Mononuclear cell (primary cell): ENCODE measurements around the gene POLD3. TPM values are rescaled to one million over a fixed set of nuclear protein-coding genes. Genes with fewer than 3 reads are reported as not detected.

Experiments used
- H3K27me3 ChIP-seq: 2 replicates; pipeline ENCODE4 v1.6.0; 2011; ENCODE audit warnings: low read length, control low read depth; ENCODE audit not compliant: insufficient read depth
- H3K4me1 ChIP-seq: 2 replicates; pipeline ENCODE4 v1.5.1; 2011; ENCODE audit warnings: mild to moderate bottlenecking, low read length, control low read depth; ENCODE audit not compliant: insufficient read depth
- H3K4me3 ChIP-seq: 2 replicates; pipeline ENCODE4 v1.5.1; 2011; ENCODE audit warnings: mild to moderate bottlenecking, low read length, moderate library complexity
- H3K9me3 ChIP-seq: 2 replicates; pipeline ENCODE4 v1.5.1; 2011; ENCODE audit warnings: low read depth, mild to moderate bottlenecking, control low read depth, low read length
- total RNA-seq: library from RNA; depleted of rRNA; stranded (reverse); fragments of >200 nt; gene quantifications from one replicate; pipeline ENCODE4 v1.2.3, GENCODE V29; 2012

Gene POLD3, protein sequence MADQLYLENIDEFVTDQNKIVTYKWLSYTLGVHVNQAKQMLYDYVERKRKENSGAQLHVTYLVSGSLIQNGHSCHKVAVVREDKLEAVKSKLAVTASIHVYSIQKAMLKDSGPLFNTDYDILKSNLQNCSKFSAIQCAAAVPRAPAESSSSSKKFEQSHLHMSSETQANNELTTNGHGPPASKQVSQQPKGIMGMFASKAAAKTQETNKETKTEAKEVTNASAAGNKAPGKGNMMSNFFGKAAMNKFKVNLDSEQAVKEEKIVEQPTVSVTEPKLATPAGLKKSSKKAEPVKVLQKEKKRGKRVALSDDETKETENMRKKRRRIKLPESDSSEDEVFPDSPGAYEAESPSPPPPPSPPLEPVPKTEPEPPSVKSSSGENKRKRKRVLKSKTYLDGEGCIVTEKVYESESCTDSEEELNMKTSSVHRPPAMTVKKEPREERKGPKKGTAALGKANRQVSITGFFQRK
- 5.7 TPM for total RNA-seq

GRCh38 chr11:74592441-74593362 lies at the start of gene POLD3:
TSS of gene POLD3 (plus strand) at chr11:74592582. CDS start at chr11:74592659, 77 bp downstream.
- Histone ChIP-seq H3K4me1 (peaks cover 13% of the 10 kb centered on the region), H3K9me3 (no peaks in the 10 kb centered on the region), H3K27me3 (no peaks in the 10 kb centered on the region), H3K4me3 (peak within 1 kb of the TSS; percentile 95)

DNA sequence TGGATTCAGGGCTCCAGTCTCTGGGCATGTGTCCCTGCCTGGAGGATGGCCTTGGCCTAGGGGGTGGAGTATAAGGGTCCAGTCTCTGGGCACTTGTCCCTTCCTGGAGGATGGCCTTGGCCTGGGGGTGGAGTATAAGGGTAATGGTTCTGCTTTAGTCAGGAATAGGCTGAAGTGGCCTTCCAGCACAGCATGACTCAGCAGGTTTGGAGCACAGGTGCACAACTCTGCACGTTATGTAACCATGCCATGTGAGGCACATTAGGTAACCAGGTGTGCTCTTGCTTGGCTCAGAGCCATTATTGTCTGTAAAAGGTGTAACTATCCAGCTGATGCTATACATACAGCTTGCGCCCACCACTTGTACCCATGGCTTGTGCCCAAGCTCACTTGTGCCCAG lies 48.4 kb upstream of the POLD3 start:
- H3K9me3 ChIP-seq: no peaks in the 10 kb centered on the region
- no peaks in the 10 kb centered on the region for H3K4me1 ChIP-seq
- no peak overlapping the region for H3K4me3 ChIP-seq
- no peaks in the 10 kb centered on the region for H3K27me3 ChIP-seq

- Histone ChIP-seq H3K27me3 (no peaks in the 10 kb centered on the region), H3K9me3 (no peaks in the 10 kb centered on the region), H3K4me1 (no peaks in the 10 kb centered on the region), H3K4me3 (no peak overlapping the region)
These were observed 45.6 kb upstream of the POLD3 start for GRCh38 chr11:74546752-74547151.

- H3K27me3 ChIP-seq: no peaks in the 10 kb centered on the region
- no peaks in the 10 kb centered on the region for H3K9me3 ChIP-seq
- H3K4me1 ChIP-seq: no peaks in the 10 kb centered on the region
- H3K4me3 ChIP-seq: no peak overlapping the region
These were observed 41.2 kb upstream of the POLD3 start for GRCh38 chr11:74550991-74551753.

- H3K9me3 ChIP-seq: no peaks in the 10 kb centered on the region
- H3K4me1 ChIP-seq: no peaks in the 10 kb centered on the region
- no peaks in the 10 kb centered on the region for H3K27me3 ChIP-seq
- H3K4me3 ChIP-seq: no peak overlapping the region
These were observed 40.6 kb upstream of the POLD3 start for GRCh38 chr11:74551754-74552145.

- Histone ChIP-seq H3K4me3 (no peak overlapping the region), H3K27me3 (no peaks in the 10 kb centered on the region), H3K4me1 (no peaks in the 10 kb centered on the region), H3K9me3 (no peaks in the 10 kb centered on the region)
These were observed 34.9 kb upstream of the POLD3 start for GRCh38 chr11:74557526-74557925.

DNA sequence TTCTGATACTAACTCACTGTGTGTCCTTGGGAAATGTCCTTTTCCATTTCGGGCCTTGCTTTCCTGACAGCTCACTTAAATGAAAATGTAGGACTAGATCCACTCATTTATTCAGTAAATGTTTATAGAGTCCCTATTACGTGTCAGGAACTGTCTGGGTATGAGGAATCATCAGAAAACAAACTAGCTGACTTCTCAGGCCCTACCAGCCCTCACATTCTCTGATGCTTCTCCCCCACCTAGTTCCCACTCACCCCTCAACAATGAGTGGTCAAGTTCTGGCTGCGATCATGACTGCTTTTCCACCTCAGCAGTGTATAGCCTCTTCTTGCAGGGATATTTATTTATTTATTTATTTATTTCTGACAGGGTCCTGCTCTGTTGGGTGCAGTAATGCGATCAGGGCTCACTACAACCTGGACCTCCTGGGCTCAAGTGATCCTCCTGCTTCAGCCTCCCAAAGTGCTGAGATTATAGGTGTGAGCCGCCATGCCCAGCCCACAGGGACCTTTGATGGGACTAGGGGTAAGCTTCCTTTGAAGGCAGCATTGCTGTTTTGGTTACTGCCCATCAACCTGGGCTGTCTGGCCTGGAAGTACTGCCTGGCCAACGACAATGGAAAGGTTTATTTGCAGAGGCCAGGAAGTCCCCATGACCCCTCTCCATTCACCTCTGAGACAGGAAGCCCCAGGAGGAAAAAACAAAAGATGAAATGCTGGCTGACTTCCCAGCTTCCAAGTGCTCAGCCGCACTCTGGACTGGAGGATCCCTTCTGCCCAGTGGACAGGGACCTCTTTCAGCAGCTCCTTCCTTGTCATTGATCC lies 33.1 kb upstream of the POLD3 start:
- H3K4me1 ChIP-seq: no peaks in the 10 kb centered on the region
- H3K9me3 ChIP-seq: no peaks in the 10 kb centered on the region
- no peak overlapping the region for H3K4me3 ChIP-seq
- no peaks in the 10 kb centered on the region for H3K27me3 ChIP-seq

DNA sequence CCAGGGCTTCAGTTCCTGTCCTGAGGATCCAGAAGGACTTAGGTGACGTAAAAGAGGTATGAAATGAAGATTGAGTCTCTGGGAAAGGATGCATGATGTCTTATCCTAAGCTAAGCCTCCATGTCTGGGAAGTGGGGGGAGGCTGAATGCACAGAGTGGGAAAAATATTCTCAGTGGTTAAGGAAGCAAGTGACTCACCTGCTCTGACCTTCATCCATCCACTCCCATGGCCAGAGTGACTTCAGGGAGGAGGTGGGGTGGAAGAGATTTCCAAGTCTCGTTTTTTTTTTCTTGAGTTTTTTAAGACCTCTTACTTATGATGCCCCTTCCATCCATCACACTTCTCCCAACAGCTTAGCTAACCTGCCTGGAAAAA lies 32.5 kb upstream of the POLD3 start:
- no peaks in the 10 kb centered on the region for H3K9me3 ChIP-seq
- no peak overlapping the region for H3K4me3 ChIP-seq
- no peaks in the 10 kb centered on the region for H3K27me3 ChIP-seq
- H3K4me1 ChIP-seq: no peaks in the 10 kb centered on the region

- Histone ChIP-seq H3K4me3 (no peak overlapping the region), H3K9me3 (no peaks in the 10 kb centered on the region), H3K4me1 (no peaks in the 10 kb centered on the region), H3K27me3 (no peaks in the 10 kb centered on the region)
These were observed 26.0 kb upstream of the POLD3 start for GRCh38 chr11:74566146-74566960.

- Histone ChIP-seq H3K4me1 (no peaks in the 10 kb centered on the region), H3K9me3 (no peaks in the 10 kb centered on the region), H3K27me3 (no peaks in the 10 kb centered on the region), H3K4me3 (no peak overlapping the region)
These were observed 24.4 kb upstream of the POLD3 start for GRCh38 chr11:74568028-74568427.

DNA sequence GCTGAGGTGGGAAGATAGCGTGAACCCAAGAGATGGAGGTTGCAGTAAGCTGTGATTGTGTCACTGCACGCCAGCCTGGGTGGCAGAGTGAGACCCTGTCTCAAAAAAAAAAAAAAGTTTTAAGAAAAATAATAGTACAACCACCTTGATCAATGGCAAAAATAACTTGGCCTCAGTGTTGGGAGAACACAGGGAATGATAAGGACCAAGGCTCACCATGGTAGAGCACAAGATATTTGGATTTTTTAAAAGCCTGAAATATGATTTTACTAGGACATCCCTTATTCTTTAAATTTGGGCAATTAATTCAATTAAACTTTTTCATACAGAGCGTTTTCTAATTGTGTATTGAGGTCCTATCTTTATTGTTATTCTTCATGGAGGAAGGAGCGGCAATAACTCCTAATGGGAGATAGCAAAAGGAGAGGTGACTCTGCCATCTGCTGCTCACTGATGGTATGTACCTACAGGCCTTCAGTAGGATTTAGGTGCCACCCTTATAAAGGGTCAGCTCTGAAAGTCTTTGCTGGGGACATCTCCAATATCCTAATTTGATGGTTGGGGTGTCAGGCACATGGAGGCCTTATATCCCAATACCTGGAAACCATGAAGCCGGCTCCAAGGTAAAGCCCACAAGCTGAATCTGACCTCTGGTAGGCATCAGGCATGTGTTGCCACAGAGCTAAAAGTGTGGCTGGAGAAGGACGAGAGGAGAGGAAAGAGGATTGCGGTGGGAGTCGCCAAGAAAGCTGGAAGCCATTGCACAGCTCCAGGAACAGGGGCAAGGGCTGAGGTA lies 21.9 kb upstream of the POLD3 start:
- Histone ChIP-seq H3K27me3 (no peaks in the 10 kb centered on the region), H3K4me3 (no peak overlapping the region), H3K9me3 (no peaks in the 10 kb centered on the region), H3K4me1 (no peaks in the 10 kb centered on the region)

DNA sequence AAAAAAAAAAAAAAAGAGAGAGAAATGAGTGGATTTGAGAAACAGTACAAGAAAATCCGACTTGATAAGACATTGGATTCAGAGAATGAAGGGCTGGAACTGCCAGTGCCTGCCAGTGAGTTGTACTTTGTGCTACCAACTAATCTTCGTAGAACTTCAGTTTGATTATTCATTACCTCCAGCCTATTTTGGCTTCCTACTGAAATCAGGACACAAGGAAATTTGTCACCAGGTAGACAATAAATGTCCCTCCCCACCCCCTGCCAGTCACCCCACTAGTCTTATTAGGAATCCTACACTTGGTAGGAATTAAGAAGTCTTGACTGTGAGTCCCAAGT lies 21.4 kb upstream of the POLD3 start:
- no peaks in the 10 kb centered on the region for H3K9me3 ChIP-seq
- H3K27me3 ChIP-seq: no peaks in the 10 kb centered on the region
- no peak overlapping the region for H3K4me3 ChIP-seq
- H3K4me1 ChIP-seq: no peaks in the 10 kb centered on the region

- H3K4me3 ChIP-seq: no peak overlapping the region
- no peaks in the 10 kb centered on the region for H3K9me3 ChIP-seq
- H3K4me1 ChIP-seq: no peaks in the 10 kb centered on the region
- no peaks in the 10 kb centered on the region for H3K27me3 ChIP-seq
These were observed 20.0 kb upstream of the POLD3 start for GRCh38 chr11:74572349-74572748.
